ENCODE data around the gene ITPR1. TPM values are rescaled to one million over a fixed set of nuclear protein-coding genes. Genes with fewer than 3 reads are reported as not detected.
A peak's percentile ranks its signal among the peaks of the same experiment; 100 is the strongest.

The ITPR1 gene
- total and polyA plus RNA-seq, 4 donors: 30.7 to 294 (median 149) TPM

- intact Hi-C loops (cut with DNase I): no loop called here
- H3K4me1 ChIP-seq (ENCODE audit: control insufficient read depth in 1 of 2, insufficient read depth in 2 of 2, low read length in 2 of 2): peaks cover 2 to 3% of the 10 kb centered on the region in 2 donors
Observed at GRCh38 chr3:4548356-4548755, 55.2 kb downstream of the ITPR1 start.

GRCh38 chr3:4548780-4549179 is 55.6 kb downstream of the ITPR1 start:
- H3K4me1 ChIP-seq (ENCODE audit: control insufficient read depth in 1 of 2, insufficient read depth in 2 of 2, low read length in 2 of 2): peaks cover 2 to 3% of the 10 kb centered on the region in 2 donors
- H3K27me3 ChIP-seq (ENCODE audit: control insufficient read depth in 1 of 2, insufficient read depth in 2 of 2, low read length in 1 of 2): no peaks in the 10 kb centered on the region
- 28 to 47% methylated on average over 2 of the region's 2 CpGs for WGBS, 2 donors
- ATAC-seq (ENCODE audit: low FRiP score) (no peak), DNase-seq (no peak)
- intact Hi-C loops (cut with DNase I): no loop called here
- H3K27ac ChIP-seq (ENCODE audit: low read depth in 1 of 2, low read length in 2 of 2): no peak overlapping the region
- no peak overlapping the region for H3K4me3 ChIP-seq (ENCODE audit: low read length in 2 of 2)
- no peaks in the 10 kb centered on the region for H3K9me3 ChIP-seq (ENCODE audit: control insufficient read depth, low read length)
- no peaks in the 10 kb centered on the region for H3K36me3 ChIP-seq (ENCODE audit: control insufficient read depth in 1 of 2, insufficient read depth in 2 of 2, low read length in 1 of 2)

More at GRCh38 chr3:4548356-4548755, 55.2 kb downstream of the ITPR1 start:
- Histone ChIP-seq H3K4me3 (ENCODE audit: low read length in 2 of 2) (no peak overlapping the region), H3K9me3 (ENCODE audit: control insufficient read depth, low read length) (no peaks in the 10 kb centered on the region), H3K27me3 (ENCODE audit: control insufficient read depth in 1 of 2, insufficient read depth in 2 of 2, low read length in 1 of 2) (no peaks in the 10 kb centered on the region), H3K36me3 (ENCODE audit: control insufficient read depth in 1 of 2, insufficient read depth in 2 of 2, low read length in 1 of 2) (no peaks in the 10 kb centered on the region), H3K27ac (ENCODE audit: low read depth in 1 of 2, low read length in 2 of 2) (no peak overlapping the region)
- DNase-seq (no peak), ATAC-seq (ENCODE audit: low FRiP score) (no peak)
- 78 to 81% methylated on average over 4 of the region's 4 CpGs for WGBS, 2 donors

DNA sequence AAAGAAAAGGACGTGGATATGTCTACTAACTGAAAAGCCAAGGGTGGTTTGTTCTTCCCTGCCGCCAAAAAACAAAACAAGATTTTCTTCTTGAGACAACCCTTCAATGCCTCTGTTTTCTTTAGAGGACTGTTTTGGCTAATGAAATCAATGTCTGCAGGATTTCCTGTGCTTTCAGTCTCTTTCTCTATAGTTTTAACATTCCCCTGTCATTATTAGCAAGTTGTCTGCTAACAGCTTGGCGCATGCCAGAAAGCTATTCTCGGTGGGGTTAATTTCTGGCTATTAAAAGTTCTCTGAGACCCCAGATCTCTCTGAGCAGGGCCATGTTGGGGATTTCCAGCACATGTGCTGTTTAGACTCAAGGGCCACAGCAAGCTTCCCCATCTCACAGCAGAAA is 56.7 kb downstream of the ITPR1 start:
- DNase-seq (no peak), ATAC-seq (ENCODE audit: low FRiP score) (no peak)
- Histone ChIP-seq H3K4me3 (ENCODE audit: low read length in 2 of 2) (no peak overlapping the region), H3K27ac (ENCODE audit: low read depth in 1 of 2, low read length in 2 of 2) (peak overlapping the region in 1 of 2 donors; percentile 34), H3K4me1 (ENCODE audit: control insufficient read depth in 1 of 2, insufficient read depth in 2 of 2, low read length in 2 of 2) (peaks cover 2 to 3% of the 10 kb centered on the region in 2 donors), H3K9me3 (ENCODE audit: control insufficient read depth, low read length) (no peaks in the 10 kb centered on the region), H3K36me3 (ENCODE audit: control insufficient read depth in 1 of 2, insufficient read depth in 2 of 2, low read length in 1 of 2) (no peaks in the 10 kb centered on the region), H3K27me3 (ENCODE audit: control insufficient read depth in 1 of 2, insufficient read depth in 2 of 2, low read length in 1 of 2) (no peaks in the 10 kb centered on the region)
- intact Hi-C loops (cut with DNase I): loop anchor here in 1 of 2 donors (2.0 kb wide), 1 partner anchor 55 kb away; no protein-coding TSS in a partner anchor
- 14 to 17% methylated on average over 4 of the region's 4 CpGs for WGBS, 2 donors

GRCh38 chr3:4551051-4551711 is 58.0 kb downstream of the ITPR1 start:
- H3K4me3 ChIP-seq (ENCODE audit: low read length in 2 of 2): no peak overlapping the region
- H3K27me3 ChIP-seq (ENCODE audit: control insufficient read depth in 1 of 2, insufficient read depth in 2 of 2, low read length in 1 of 2): no peaks in the 10 kb centered on the region
- intact Hi-C loops (cut with DNase I): loop anchor here in 1 of 2 donors (2.0 kb wide), 1 partner anchor 56 kb away; no protein-coding TSS in a partner anchor
- no peaks in the 10 kb centered on the region for H3K9me3 ChIP-seq (ENCODE audit: control insufficient read depth, low read length)
- 59% methylated on average over 5 of the region's 5 CpGs for WGBS, 2 donors
- no peaks in the 10 kb centered on the region for H3K36me3 ChIP-seq (ENCODE audit: control insufficient read depth in 1 of 2, insufficient read depth in 2 of 2, low read length in 1 of 2)
- no peak overlapping the region for H3K27ac ChIP-seq (ENCODE audit: low read depth in 1 of 2, low read length in 2 of 2)
- H3K4me1 ChIP-seq (ENCODE audit: control insufficient read depth in 1 of 2, insufficient read depth in 2 of 2, low read length in 2 of 2): peaks cover 2 to 3% of the 10 kb centered on the region in 2 donors
- ATAC-seq (ENCODE audit: low FRiP score) (no peak), DNase-seq (no peak)

DNA sequence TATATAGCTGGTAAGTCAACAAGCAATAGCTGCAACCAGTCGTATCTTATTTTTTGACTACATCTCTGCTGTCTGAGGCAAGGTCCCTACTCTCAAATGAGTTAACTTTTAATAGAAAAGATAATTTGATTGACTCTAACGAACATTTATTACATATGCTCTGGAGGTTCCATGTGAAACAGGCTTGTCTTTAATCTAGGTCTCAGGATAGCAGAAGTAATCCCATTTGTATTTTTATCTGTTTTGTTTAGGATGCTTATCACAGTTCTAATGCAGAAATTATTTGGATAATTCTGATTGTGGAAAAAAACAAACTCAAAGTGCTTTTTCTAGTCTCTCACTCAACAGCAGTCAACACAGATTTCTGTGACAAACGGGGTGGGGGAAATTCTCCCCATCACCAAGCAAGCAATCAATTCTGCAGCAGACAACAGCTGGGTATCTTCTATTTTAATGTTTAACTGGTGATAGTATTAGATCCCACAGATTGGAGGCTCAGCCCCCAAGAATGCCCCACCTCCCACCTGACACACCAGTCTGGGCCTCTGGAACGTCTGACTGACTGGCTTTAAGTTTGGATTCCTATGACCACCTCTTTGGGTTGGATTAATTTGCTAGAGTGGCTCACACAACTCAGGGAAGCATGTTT is 58.8 kb downstream of the ITPR1 start:
- no peak for ATAC-seq (ENCODE audit: low FRiP score)
- 63% methylated on average over 4 of the region's 4 CpGs for WGBS, 2 donors
- H3K9me3 ChIP-seq (ENCODE audit: control insufficient read depth, low read length): no peaks in the 10 kb centered on the region
- no peaks in the 10 kb centered on the region for H3K36me3 ChIP-seq (ENCODE audit: control insufficient read depth in 1 of 2, insufficient read depth in 2 of 2, low read length in 1 of 2)
- intact Hi-C loops (cut with DNase I): loop anchor here in 1 of 2 donors (2.0 kb wide), 1 partner anchor 57 kb away; no protein-coding TSS in a partner anchor
- no peaks in the 10 kb centered on the region for H3K27me3 ChIP-seq (ENCODE audit: control insufficient read depth in 1 of 2, insufficient read depth in 2 of 2, low read length in 1 of 2)
- no peak for DNase-seq
- H3K4me3 ChIP-seq (ENCODE audit: low read length in 2 of 2): no peak overlapping the region
- H3K4me1 ChIP-seq (ENCODE audit: control insufficient read depth in 1 of 2, insufficient read depth in 2 of 2, low read length in 2 of 2): peaks cover 2 to 3% of the 10 kb centered on the region in 2 donors
- no peak overlapping the region for H3K27ac ChIP-seq (ENCODE audit: low read depth in 1 of 2, low read length in 2 of 2)

- DNase-seq: no peak
- no peak for ATAC-seq (ENCODE audit: low FRiP score)
- WGBS, 2 donors: 82 to 84% methylated on average over 4 of the region's 4 CpGs
- H3K36me3 ChIP-seq (ENCODE audit: control insufficient read depth in 1 of 2, insufficient read depth in 2 of 2, low read length in 1 of 2): no peaks in the 10 kb centered on the region
- intact Hi-C loops (cut with DNase I): no loop called here
- H3K27me3 ChIP-seq (ENCODE audit: control insufficient read depth in 1 of 2, insufficient read depth in 2 of 2, low read length in 1 of 2): no peaks in the 10 kb centered on the region
- no peaks in the 10 kb centered on the region for H3K9me3 ChIP-seq (ENCODE audit: control insufficient read depth, low read length)
- peaks cover 2 to 3% of the 10 kb centered on the region in 2 donors for H3K4me1 ChIP-seq (ENCODE audit: control insufficient read depth in 1 of 2, insufficient read depth in 2 of 2, low read length in 2 of 2)
- H3K27ac ChIP-seq (ENCODE audit: low read depth in 1 of 2, low read length in 2 of 2): no peak overlapping the region
- H3K4me3 ChIP-seq (ENCODE audit: low read length in 2 of 2): no peak overlapping the region
Observed at GRCh38 chr3:4552811-4553210, 59.7 kb downstream of the ITPR1 start.

DNA sequence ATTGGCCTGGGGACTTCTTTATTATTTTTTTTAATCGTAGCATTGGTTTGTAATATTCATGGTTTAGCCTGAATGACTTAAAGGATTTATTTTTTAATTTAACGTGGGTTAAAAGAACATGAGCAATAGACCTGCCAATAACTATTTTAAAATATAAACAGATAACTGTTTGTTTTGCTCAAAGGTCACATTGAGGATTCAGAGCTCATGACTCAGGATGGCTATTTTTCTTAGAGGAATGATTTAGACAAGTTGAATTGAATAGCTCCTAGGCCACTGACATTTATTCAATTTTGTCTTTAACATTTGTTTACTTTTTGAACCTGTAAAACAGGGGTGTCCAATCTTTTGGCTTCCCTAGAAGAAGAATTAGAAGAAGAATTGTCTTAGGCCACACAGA is 68.5 kb downstream of the ITPR1 start:
- H3K27ac ChIP-seq (ENCODE audit: low read depth in 1 of 2, low read length in 2 of 2): no peak overlapping the region
- WGBS, 2 donors: 53 to 55% methylated on average over 2 of the region's 2 CpGs
- no peaks in the 10 kb centered on the region for H3K9me3 ChIP-seq (ENCODE audit: control insufficient read depth, low read length)
- ATAC-seq (ENCODE audit: low FRiP score) (no peak), DNase-seq (no peak)
- intact Hi-C loops (cut with DNase I): no loop called here
- H3K4me1 ChIP-seq (ENCODE audit: control insufficient read depth in 1 of 2, insufficient read depth in 2 of 2, low read length in 2 of 2): peaks cover 0 to 2% of the 10 kb centered on the region in 2 donors
- no peaks in the 10 kb centered on the region for H3K36me3 ChIP-seq (ENCODE audit: control insufficient read depth in 1 of 2, insufficient read depth in 2 of 2, low read length in 1 of 2)
- no peaks in the 10 kb centered on the region for H3K27me3 ChIP-seq (ENCODE audit: control insufficient read depth in 1 of 2, insufficient read depth in 2 of 2, low read length in 1 of 2)
- no peak overlapping the region for H3K4me3 ChIP-seq (ENCODE audit: low read length in 2 of 2)

GRCh38 chr3:4562595-4562994 is 69.4 kb downstream of the ITPR1 start:
- WGBS, 2 donors: 95% methylated on average over 4 of the region's 4 CpGs
- H3K4me3 ChIP-seq (ENCODE audit: low read length in 2 of 2): no peak overlapping the region
- peaks cover 0 to 2% of the 10 kb centered on the region in 2 donors for H3K4me1 ChIP-seq (ENCODE audit: control insufficient read depth in 1 of 2, insufficient read depth in 2 of 2, low read length in 2 of 2)
- ATAC-seq (ENCODE audit: low FRiP score) (no peak), DNase-seq (no peak)
- H3K9me3 ChIP-seq (ENCODE audit: control insufficient read depth, low read length): no peaks in the 10 kb centered on the region
- intact Hi-C loops (cut with DNase I): no loop called here
- no peaks in the 10 kb centered on the region for H3K36me3 ChIP-seq (ENCODE audit: control insufficient read depth in 1 of 2, insufficient read depth in 2 of 2, low read length in 1 of 2)
- H3K27ac ChIP-seq (ENCODE audit: low read depth in 1 of 2, low read length in 2 of 2): no peak overlapping the region
- H3K27me3 ChIP-seq (ENCODE audit: control insufficient read depth in 1 of 2, insufficient read depth in 2 of 2, low read length in 1 of 2): no peaks in the 10 kb centered on the region

GRCh38 chr3:4564270-4564669 is 71.1 kb downstream of the ITPR1 start:
- ATAC-seq (ENCODE audit: low FRiP score): no peak
- DNase-seq: no peak
- Histone ChIP-seq H3K27ac (ENCODE audit: low read depth in 1 of 2, low read length in 2 of 2) (no peak overlapping the region), H3K4me1 (ENCODE audit: control insufficient read depth in 1 of 2, insufficient read depth in 2 of 2, low read length in 2 of 2) (peaks cover 0 to 2% of the 10 kb centered on the region in 2 donors), H3K36me3 (ENCODE audit: control insufficient read depth in 1 of 2, insufficient read depth in 2 of 2, low read length in 1 of 2) (no peaks in the 10 kb centered on the region), H3K9me3 (ENCODE audit: control insufficient read depth, low read length) (no peaks in the 10 kb centered on the region), H3K27me3 (ENCODE audit: control insufficient read depth in 1 of 2, insufficient read depth in 2 of 2, low read length in 1 of 2) (no peaks in the 10 kb centered on the region), H3K4me3 (ENCODE audit: low read length in 2 of 2) (no peak overlapping the region)
- WGBS, 2 donors: 92 to 96% methylated on average over 7 of the region's 7 CpGs
- intact Hi-C loops (cut with DNase I): no loop called here
